Activated CD8-positive, alpha-beta memory T cell treated with anti-CD3 and anti-CD28 coated beads, Interleukin-2, amount 50 U/mL, for 48 hours (primary cell): ENCODE results near the gene PRRC1.
"Not testable (repeated sequence)": the region's sequence is repeated elsewhere in the genome, so short reads cannot be mapped to it uniquely, and the experiment has no call there.

Source experiments
- DNase-seq: peaks from one replicate; pipeline ENCODE4 v3.0.0-alpha.2; 2020

Gene PRRC1

DNA sequence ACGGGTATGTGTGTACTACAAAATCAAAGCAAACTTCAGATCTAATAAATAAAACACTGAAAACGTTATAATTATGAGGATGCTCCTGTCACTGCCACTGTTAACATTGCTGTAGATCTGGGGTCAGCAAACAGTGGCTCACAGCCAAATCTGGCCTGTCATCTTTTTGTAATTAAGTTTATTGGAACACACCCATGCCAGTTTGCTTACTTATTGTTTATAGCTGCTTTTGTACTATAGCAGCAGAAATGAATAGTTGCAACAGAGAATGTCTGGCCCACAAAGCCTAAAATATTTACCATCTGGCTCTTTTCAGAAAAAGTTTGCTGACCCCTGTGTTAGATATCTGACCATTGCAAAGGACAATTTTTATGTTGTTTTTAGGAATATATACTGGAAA lies 32.1 kb downstream of the PRRC1 start:
- DNase-seq, result no peak

DNA sequence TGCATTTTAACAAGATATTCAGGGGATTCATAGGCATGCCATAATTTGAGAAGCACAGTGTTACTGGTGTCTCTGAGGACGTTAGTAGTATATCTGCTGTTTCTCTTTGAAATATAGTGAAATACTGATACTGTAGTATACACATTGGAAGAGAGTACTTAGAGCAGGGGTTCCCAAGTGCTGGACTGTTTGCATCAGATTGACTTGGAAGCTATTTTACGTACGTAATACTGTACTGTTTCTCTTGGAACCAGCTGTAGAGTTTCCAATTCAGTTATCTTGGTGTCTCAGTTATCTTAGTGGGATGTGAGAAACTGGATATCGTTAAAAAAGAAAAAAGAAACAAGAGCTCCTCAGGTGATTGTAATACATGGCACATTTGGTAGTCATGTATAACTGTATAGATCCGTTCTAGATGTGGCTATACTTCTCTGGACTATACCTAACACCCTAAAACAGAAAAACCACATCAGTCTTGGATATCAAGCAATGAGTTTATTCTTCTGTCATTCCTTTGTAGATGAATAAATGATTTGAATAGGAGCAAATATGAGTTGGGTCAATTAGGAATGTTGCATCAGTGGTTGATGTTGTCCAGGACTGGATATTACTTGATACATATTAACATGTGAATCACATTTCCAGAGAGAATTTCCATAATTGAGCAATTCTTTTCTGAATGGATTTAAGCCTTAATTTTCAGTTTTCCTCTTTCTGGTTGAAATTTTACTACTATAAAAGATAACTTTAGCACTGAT lies 33.4 kb downstream of the PRRC1 start:
- no peak for DNase-seq

DNA sequence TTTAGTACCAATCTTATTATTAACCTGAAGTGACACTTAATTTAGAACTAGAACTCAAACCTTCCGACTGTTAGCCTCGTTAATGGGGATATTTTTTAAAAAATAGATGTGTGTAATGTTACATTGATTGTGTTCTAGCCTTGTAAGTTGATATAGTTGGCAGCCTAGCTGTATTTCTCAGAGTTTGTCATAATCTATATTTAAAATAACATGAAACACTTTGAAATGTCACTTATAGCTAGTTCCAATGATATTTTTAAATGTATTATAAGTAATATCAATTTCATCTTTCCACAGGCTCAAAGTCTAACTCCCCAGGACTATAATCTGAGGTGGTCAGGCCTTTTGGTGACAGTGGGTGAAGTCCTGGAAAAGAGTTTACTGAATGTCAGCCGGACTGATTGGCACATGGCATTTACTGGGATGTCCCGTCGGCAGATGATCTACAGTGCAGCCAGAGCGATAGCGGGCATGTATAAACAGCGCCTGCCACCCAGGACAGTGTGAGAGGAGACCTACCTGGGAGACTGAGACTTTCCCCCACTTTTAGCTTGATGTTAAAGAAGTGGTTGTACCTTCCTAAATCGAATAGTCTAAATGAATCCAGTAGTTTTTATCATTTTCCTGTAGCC lies 34.1 kb downstream of the PRRC1 start:
- DNase-seq, result no peak

DNA sequence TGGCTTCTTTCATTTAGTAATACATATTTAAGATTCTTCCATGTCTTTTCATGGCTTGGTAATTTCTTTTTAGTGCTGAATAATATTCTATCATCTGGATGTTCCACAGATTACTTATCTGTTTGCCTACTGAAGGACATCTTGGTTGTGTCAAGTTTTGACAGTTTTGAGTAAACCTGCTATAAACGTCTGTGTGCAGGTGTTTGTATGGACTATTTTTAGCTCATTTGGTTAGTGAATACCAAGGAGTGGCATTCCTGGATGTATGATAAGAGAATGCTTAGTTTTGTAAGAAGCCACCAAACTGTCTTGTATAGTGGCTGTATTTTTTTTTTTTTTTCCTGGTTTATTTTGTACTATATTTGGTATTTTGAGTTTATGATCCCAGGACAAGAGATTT lies 38.4 kb downstream of the PRRC1 start:
- no peak for DNase-seq

DNA sequence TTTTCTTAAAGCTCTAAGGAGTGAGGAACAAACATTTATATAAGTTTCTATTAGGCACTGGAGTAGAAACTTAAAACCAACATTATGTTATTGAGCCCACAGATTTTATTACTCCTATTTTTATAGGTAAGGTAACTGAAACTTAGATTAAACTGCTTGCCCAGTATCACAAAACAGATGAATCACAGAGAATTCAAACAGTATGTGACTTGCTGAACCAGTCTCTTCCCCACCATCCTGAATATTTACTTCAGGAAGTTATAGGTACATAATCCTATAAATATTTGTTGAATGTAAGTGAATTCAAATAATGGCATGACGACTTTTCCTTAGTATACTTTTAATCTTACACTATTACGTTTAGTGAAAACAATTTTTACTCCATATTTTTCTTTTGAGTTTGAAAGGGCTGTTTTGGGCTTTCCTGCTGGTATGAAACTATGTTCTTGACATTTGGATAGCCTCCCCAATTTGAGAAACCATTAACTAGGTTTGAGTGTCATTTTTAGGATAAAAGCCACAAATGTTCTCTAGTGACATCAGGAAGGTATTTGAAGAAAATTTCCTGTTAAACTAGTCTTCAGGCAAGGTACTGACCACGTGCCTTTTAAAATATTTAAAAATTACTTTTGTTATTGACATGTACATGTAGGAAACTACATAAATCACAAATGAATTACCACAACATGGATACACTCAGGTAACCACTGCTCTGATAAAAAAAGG lies 39.3 kb downstream of the PRRC1 start:
- no peak for DNase-seq

DNA sequence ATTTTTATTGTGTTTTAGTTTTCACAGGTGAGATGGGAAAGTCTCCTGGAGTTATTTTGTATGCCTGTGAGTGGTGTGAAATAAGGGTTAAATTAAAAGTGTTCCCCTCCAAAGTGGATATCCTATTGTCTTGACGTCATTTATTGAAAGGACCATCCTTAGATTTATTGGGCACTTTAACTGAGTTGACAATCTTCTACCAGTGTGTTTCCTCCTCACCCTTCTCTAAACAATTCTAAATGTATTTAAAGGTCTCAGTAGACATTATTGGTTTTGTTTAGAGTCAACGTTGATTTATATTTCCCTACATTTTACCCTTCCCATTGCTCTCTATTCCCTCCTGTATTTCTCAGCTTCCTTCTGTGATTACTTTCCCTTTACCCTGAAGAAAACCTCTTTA lies 40.8 kb downstream of the PRRC1 start:
- no peak for DNase-seq

DNA sequence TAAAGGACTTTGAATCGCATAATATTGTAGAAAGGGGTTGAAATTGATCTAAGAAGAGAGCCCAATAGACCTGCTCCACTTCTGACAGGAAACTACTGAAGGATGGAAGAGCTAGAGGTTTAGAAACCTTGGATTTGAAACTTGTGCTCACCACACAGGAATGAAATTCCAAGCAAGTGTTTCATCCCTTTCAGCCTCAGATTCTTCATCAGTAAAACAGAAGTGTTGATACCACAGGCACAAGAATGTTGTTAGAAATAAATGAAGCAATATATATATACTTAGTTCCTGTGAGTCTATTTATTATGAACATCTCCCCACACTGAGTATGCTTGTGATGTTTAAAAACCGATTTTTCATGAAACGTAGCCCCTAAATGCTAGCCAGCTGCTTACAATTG lies 43.8 kb downstream of the PRRC1 start:
- DNase-seq, result no peak

DNA sequence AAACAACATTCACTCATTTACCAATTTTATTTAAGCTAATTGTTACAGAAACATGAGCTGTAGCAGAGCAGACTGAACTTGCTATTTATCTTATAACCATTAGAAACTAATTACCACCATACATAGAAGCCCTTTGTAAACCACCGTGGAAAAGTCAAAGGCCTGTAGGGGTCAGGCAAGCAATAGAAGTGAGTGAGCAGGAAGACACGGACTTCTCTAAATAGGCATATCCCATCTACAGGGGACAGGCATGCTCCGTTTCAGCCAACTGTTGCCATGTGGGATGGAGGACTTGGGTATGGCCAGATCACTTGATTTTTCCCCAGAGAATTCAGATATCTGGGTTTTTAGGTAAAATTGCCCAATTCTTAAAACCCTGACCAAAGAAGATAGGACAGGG lies 44.8 kb downstream of the PRRC1 start:
- no peak for DNase-seq

DNA sequence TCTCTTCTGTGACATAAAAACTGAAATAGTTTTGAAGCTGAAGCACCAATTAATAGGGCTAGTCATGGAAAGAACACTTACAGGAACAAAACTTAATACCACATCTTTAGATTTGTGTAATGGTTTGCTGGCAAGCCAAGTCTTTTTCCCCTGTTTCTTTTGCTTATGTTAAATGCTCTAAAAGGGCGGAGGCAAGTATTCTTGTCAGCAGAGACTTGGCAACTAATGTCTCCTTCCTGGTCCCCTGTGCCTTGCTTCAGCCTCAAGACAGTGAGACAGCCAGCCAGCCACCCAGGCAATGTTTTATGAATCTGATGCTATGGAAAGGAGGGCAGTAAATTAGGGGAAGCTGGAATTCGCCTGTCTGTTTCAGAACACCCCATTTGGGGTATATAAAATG lies 45.7 kb downstream of the PRRC1 start:
- DNase-seq, result no peak

DNA sequence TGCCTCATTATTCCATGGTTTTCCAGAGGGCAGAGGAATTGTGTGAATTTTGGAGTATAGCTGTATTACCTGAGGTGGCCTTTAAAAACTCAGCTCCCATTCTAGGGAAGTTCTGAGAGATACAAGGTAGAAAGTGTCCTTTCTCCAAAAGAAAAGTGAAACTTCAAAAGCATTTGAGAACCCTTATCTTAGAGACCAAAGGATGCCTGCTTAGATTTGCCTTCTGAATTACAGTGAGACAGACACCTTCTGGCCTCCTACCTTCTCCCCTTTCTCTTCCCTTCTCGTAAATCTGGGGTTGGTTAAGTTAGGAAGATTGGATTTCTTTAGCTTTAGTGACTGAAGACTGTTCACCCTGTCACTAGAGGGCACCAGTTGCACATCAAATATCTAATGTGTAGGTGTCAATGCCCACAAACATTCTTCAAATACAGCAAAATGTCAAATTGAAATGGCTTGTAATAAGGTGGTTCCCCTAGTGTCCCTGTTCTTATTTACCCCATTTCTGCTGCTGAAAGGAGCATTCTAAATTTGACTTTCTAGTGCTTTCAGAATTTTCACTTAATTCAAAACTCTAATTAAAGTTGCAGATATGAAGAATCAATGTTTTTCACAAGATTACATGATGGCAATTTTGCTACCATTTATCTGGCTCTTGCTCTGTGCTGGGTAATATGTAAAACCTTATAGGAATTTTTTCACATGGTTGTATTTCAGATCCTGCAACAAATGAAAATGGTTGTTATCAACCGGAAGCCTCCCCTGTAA lies 46.7 kb downstream of the PRRC1 start:
- no peak for DNase-seq

DNA sequence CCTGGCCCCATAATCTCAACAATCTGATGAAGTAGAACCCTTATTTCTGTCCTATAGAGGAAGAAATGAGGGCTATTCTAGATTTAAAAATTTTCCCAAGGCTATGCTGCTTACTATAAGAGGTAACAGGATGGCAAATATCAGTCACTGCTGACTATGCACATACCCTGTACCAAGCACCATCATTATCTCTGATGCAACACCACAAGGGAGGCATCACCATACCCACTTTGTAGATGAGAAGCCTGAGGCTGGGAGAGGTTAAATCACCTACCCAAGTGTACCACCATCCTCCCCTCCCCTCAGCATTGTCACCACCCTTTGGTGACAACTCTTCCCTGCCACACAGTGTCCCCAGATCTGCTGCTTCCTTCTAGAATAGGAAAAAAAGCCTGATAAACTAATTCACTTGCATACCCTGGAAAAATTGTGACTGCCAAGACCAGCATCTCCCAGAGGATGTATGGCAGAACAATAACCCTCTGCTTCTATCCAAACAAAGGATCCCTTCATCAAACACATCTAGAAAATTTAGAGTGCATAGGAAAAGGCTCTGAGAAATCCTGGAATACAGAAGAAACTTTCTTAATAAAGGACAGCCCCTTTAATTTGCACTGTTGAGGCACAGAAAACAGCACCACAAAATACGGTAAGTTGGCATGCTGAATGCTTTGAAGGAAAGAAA lies 48.3 kb downstream of the PRRC1 start:
- no peak for DNase-seq

DNA sequence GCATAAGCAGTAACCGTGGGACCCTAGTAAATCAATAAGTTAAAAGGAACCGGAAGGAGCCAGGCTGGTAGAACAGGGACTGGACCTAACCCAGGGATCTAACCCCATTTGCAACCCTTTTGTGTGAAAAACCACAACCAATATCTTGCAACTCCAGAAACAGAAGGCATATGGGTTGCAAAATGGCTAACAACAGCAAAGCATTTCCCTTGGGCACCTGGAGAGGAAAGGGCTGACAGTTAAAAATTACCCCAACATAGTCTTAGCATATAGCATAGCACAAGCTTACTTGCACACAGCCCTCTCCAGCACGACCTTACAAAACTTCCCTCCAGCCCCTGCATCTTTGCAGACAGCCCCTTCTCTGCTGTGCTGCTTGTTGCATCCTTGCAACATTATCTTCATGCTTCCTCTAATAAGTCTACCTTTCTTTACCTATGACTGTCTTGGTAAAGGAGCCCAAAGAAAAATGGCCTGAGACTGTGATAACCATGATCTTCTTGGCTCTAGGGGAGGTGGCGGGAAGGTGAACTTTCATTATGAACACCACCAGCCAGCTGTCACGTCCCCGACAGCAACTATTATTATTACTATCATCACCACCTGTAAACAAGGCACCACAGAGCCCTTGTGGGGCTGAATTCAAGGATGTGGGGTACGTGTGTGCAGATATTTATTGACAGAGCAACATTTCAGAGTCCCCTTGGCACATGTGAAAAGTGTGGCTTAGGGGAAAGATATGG lies 49.8 kb downstream of the PRRC1 start:
- no peak for DNase-seq

DNA sequence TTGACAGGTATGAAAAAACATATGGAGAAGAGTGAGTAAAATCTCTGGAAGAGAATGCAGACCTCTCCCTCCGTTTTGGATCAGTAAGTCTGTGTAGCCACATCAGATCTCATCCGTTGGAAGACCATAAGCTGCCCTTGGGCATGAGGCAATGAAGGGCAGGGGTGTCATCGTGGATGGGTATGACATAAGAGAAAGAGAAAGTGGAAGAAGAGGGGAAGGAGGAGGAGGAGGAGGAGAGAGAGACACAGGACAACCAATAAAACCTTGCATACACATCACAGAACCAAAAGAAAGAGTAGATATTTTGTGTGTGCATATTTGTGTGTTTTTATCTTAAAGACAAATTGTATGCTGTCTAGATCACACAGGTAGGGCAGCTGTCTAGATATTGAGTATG lies 50.7 kb downstream of the PRRC1 start:
- no peak for DNase-seq

DNA sequence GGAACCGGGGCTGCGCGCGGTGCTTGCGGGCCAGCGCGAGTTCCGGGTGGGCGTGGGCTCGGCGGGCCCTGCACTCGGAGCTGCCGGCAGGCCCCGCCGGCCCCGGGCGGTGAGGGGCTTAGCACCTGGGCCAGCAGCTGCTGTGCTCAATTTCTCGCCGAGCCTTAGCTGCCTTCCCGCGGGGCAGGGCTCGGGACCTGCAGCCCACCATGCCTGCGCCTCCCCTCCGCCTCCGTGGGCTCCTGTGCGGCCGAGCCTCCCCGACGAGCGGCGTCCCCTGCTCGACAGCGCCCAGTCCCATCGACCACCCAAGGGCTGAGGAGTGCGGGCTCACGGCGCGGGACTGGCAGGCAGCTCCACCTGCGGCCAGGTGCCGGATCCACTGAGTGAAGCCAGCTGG lies 52.0 kb downstream of the PRRC1 start:
- DNase-seq, result not testable (repeated sequence)

DNA sequence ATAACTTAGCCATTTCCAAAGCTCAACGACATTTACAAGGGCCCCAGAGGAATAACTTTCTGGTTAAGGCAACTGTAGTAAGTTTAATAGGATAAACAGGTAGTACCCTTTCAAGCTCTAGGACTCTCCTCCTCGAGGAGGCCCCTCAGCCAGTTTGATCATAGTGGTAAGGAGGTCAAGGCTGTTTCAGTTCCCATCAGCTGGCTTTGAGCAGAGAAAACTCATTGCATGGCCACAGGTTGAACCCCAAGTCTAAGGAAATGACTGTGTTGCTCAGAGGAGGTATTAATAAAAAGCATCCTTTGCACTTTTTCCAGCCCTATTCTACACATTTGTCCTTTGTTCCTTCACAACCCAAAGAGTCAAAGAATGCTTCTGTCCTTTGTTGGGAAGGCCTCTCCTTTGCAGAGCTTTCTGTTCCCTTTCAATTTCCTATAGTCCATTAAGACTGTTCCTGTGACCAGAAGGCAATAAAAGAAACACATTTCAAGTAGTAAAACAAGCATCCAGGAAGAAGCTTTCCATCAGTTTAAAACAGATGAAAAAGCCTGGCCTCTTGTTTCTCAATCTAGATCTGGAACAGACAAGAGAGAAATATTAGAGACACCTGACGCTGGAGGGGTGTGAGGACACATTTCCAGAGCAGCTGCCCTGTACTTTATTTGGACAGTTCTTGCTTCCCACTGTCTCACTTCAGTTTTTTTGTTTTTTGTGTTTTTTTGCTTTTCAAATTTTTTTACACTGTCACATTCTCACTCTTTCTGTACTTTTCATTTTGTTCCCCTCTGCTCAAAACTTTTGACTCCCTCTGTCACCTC lies 54.1 kb downstream of the PRRC1 start:
- DNase-seq, result no peak

DNA sequence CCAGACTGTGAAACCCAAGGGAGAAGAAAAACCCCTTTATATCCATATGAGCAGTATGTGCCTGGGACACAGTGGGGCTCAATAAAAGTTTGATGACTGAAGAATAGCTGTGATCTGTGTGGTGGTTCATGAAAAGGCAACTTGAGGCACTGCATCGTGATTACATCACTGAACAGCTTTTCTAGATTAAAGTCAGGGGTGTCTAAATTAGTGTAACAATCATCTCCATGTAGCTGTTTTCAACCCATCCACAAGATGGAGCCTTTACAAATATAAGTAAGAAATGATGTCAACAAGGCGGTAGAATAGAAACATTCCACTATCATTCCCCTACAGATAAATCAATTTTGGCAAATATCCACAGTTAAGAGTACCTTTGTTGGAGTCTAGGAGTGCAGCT lies 55.5 kb downstream of the PRRC1 start:
- DNase-seq, result no peak

DNA sequence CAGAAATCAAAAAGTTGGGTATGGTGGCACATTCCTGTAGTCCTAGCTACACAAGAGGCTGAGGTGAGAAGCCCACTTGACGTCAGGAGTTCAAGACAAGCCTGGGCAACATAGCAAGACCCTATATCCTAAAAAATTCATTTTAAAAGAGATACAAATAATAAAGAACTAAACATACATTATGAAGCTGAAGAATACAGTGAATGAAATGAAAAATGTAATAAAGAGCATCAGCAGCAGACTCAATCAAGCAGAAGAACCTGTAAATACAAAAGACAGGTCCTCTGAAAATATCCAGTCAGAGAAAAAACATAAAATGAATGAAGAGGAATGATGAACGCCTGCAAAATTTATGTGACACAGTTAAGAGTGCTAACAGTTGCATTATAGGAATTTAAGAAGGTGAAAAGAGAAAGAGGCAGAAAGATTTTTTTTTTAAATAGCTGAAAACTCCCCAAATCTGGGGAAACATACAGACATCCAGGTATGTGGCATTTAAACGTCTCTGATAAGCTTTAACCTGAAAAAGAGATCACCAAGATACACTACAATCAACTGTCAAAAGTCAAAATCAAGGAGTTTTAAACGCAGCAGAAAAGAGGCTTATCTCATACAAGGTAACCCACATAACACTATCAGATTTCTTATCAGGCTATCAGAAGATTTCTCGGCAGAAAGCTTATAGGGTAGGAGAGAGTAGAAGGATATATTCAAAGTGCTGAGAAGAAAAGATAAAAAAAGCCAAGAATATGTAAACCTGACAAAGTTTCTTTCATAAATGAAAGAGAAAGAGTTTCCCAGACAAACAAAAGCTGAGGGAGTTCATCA lies 57.6 kb downstream of the PRRC1 start:
- no peak for DNase-seq

DNA sequence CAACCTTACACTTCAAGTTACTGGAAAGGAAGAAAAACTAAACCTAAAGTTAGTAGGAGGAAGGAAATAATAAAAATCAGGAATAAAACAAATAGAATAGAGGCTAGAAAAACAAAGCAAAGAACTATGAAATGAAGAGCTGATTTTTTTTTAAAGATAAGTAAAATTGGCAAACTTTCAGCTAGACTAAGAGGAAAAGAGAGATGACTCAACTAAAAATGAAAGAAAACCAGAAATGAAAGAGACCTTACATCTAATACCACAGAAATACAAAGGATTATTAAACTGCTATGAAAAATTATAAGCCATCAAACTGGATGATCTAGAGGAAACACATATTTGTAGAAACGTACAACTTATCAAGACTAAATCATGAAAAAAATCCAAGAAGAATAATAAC lies 60.0 kb downstream of the PRRC1 start:
- no peak for DNase-seq

DNA sequence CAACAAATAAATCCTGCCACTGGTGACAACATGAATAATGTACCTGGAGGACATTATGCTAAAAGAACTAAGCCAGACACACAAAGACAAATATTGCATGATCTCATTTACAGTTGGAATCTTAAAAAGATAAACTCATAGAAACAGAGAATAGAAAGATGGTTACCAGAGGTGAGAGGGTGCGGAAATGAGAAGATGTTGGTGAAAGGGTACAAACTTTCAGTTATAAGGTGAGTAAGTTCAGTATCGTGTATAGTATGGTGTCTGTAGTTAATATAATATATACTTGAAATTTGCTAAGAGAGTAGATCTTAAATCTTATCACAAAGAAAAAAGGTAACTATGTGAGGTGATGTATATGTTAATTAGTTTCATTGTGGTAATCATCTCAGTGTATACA lies 63.3 kb downstream of the PRRC1 start:
- no peak for DNase-seq

DNA sequence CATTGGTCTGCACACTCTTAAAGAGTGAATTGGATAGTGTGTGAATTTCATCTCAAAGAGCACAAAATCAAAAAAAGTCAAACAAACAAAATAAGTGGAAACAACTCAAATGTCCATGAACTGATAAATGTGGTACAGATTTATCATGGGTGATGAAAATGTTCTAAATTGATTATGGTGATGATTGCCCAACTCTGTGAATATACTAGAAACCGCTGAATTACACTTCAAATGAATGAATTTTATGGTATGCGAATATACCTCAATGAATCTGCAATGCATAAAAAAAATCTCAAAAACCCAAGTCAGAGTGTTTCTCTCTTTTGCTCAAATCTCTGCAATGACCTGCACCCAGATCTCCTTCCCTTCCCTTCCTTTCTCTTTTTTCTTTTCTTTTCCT lies 64.0 kb downstream of the PRRC1 start:
- DNase-seq, result no peak
